HCT116 (cell line): ENCODE results near the gene CHTF8. TPM values are rescaled to one million over a fixed set of nuclear protein-coding genes. Genes with fewer than 3 reads are reported as not detected.

Source experiments
- ATAC-seq: fragments of 200-7000 bp; cut with Tn5 transposase; 2 replicates; pipeline ENCODE4 v1.9.1; 2020; ENCODE audit warnings: mild to moderate bottlenecking, moderate library complexity
- BruUV-seq: library from RNA; stranded (reverse); fragments of 400-500 nt; replicated peaks from 2 replicates; lab custom pipeline; 2021; lab: Mats Ljungman, UMichigan
- CTCF ChIA-PET: fragments of 300-600 bp; sonication (Branson Sonifier 250); formaldehyde crosslinking; loops from one replicate; lab custom pipeline; 2021; ENCODE audit warnings: antibody characterized with exemption; lab: Charles Lee
- POLR2A ChIA-PET: fragments of 300-600, 350-600 bp; sonication (Branson Sonifier 250); formaldehyde crosslinking; loops from one replicate; lab custom pipeline; 2021; ENCODE audit warnings: antibody characterized with exemption; lab: Charles Lee
- RAD21 ChIA-PET, 2 experiments: fragments of 300-600 bp; sonication (Branson Sonifier 250); formaldehyde crosslinking; loops; one replicate each; lab custom pipeline; 2023; ENCODE audit warnings: low total read pairs in 2 of 2; ENCODE audit not compliant: uncharacterized antibody in 2 of 2, unreplicated experiment in 2 of 2, low non-redundant PET in 1 of 2; lab: Charles Lee
- DNase-seq: peaks from one replicate; pipeline ENCODE4 v3.0.0-alpha.2; 2010; ENCODE audit warnings: low read depth, low spot score
- H2AFZ ChIP-seq: fragments of 200-600 bp; shearing (Covaris generic), sonication (generic); 2 replicates; pipeline ENCODE4 v1.6.1; 2017; ENCODE audit warnings: low read depth, mixed run types, mixed read lengths, antibody characterized with exemption, low read length; ENCODE audit not compliant: poor library complexity, severe bottlenecking
- H3K27ac ChIP-seq: 2 replicates; pipeline ENCODE4 v1.5.1; 2012; ENCODE audit warnings: low read depth, low read length
- H3K27me3 ChIP-seq: fragments of 200-600 bp; sonication (generic); 2 replicates; pipeline ENCODE4 v1.6.1; 2016; ENCODE audit warnings: mixed run types, low read length, mixed read lengths; ENCODE audit not compliant: insufficient read depth
- H3K36me3 ChIP-seq, 2 experiments: fragments of 200-500 bp in 1 of 2; fragments of 200-600 bp in 1 of 2; sonication (Bioruptor generic) in 1 of 2; sonication (generic) in 1 of 2; 2 replicates each; pipeline versions ENCODE4 v1.5.1 to v1.6.1; 2014 to 2016; ENCODE audit warnings: low read length in 2 of 2, inconsistent platforms in 1 of 2, mixed read lengths in 1 of 2, mixed run types in 1 of 2; ENCODE audit not compliant: insufficient read depth in 2 of 2, control insufficient read depth in 1 of 2
- H3K4me1 ChIP-seq, 2 experiments: fragments of 200-600 bp in 1 of 2; sonication (generic) in 1 of 2; 2 replicates each; pipeline versions ENCODE4 v1.5.1 to v1.6.1; 2012 to 2017; ENCODE audit warnings: low read length in 2 of 2, inconsistent platforms in 1 of 2, mild to moderate bottlenecking in 1 of 2, mixed read lengths in 1 of 2, mixed run types in 1 of 2, moderate library complexity in 1 of 2; ENCODE audit not compliant: insufficient read depth in 2 of 2, control insufficient read depth in 1 of 2
- H3K4me2 ChIP-seq: fragments of 200-600 bp; sonication (generic); 2 replicates; pipeline ENCODE4 v1.6.1; 2017; ENCODE audit warnings: mixed run types, low read length, mixed read lengths
- H3K4me3 ChIP-seq, 2 experiments: fragments of 200-600 bp in 1 of 2; sonication (generic) in 1 of 2; replicated peaks in 1 of 2; 2 replicates each; pipeline ENCODE4 v1.5.1; 2011 to 2016; ENCODE audit warnings: low read length in 2 of 2, control low read depth in 1 of 2, low read depth in 1 of 2, mild to moderate bottlenecking in 1 of 2, mixed read lengths in 1 of 2, mixed run types in 1 of 2
- H3K79me2 ChIP-seq: fragments of 200-600 bp; sonication (generic); 2 replicates; pipeline ENCODE4 v1.6.1; 2017; ENCODE audit warnings: mild to moderate bottlenecking, mixed run types, low read length, moderate library complexity, mixed read lengths; ENCODE audit not compliant: insufficient read depth
- H3K9ac ChIP-seq: fragments of 200-600 bp; sonication (generic); 2 replicates; pipeline ENCODE4 v1.6.1; 2016; ENCODE audit warnings: low read length, mixed read lengths
- H3K9me2 ChIP-seq: fragments of 200-600 bp; sonication (generic), shearing (Covaris generic); 2 replicates; pipeline ENCODE4 v1.6.1; 2017; ENCODE audit warnings: mixed run types, mild to moderate bottlenecking, moderate library complexity; ENCODE audit not compliant: insufficient read depth
- H3K9me3 ChIP-seq, 2 experiments: fragments of 200-500 bp in 1 of 2; fragments of 200-600 bp in 1 of 2; sonication (Bioruptor generic) in 1 of 2; sonication (generic) in 1 of 2; 2 replicates each; pipeline ENCODE4 v1.6.1; 2014 to 2017; ENCODE audit warnings: low read length in 2 of 2, mixed read lengths in 2 of 2, inconsistent platforms in 1 of 2, low read depth in 1 of 2, mild to moderate bottlenecking in 1 of 2, mixed run types in 1 of 2, moderate library complexity in 1 of 2; ENCODE audit not compliant: control insufficient read depth in 1 of 2, insufficient read depth in 1 of 2
- H4K20me1 ChIP-seq: fragments of 200-600 bp; sonication (generic), shearing (Covaris generic); 2 replicates; pipeline ENCODE4 v1.6.1; 2017; ENCODE audit warnings: mixed run types, mild to moderate bottlenecking, moderate library complexity; ENCODE audit not compliant: insufficient read depth
- CBX3 ChIP-seq: IDR thresholded peaks from 2 replicates; pipeline ENCODE4 v1.6.1; 2012; ENCODE audit warnings: low read depth
- CEBPB ChIP-seq: IDR thresholded peaks from 2 replicates; pipeline ENCODE4 v1.6.1; 2012; ENCODE audit warnings: low read depth
- EGR1 ChIP-seq: IDR thresholded peaks from 2 replicates; pipeline ENCODE4 v1.6.1; 2012; ENCODE audit warnings: low read depth
- ELF1 ChIP-seq: IDR thresholded peaks from 2 replicates; pipeline ENCODE4 v1.6.1; 2012; ENCODE audit warnings: low read depth, borderline replicate concordance
- EZH2phosphoT487 ChIP-seq: fragments of 200-600 bp; IDR thresholded peaks from 2 replicates; pipeline ENCODE4 v1.6.1; 2018; ENCODE audit warnings: antibody characterized with exemption, borderline replicate concordance
- FOSL1 ChIP-seq: IDR thresholded peaks from 2 replicates; pipeline ENCODE4 v1.6.1; 2012; ENCODE audit warnings: low read depth
- JUND ChIP-seq: IDR thresholded peaks from 2 replicates; pipeline ENCODE4 v1.6.1; 2012
- POLR2AphosphoS5 ChIP-seq: IDR thresholded peaks from 2 replicates; pipeline ENCODE4 v1.6.1; 2011; ENCODE audit warnings: mild to moderate bottlenecking, low read depth, low read length, moderate library complexity
- RAD21 ChIP-seq: IDR thresholded peaks from 2 replicates; pipeline ENCODE4 v1.6.1; 2012; ENCODE audit warnings: low read depth, mild to moderate bottlenecking
- SRF ChIP-seq: IDR thresholded peaks from 2 replicates; pipeline ENCODE4 v1.6.1; 2012; ENCODE audit warnings: low read depth
- TCF7L2 ChIP-seq: IDR thresholded peaks from 2 replicates; pipeline ENCODE4 v1.7.0; 2011; ENCODE audit warnings: borderline replicate concordance, inconsistent platforms; ENCODE audit not compliant: insufficient read depth, insufficient read length; ENCODE audit errors: extremely low read depth
- intact Hi-C: fragments of 100-400 bp; cut with micrococcal nuclease; formaldehyde crosslinking; loops from 2 replicates; pipeline ENCODE4 v1.10.0; 2022
- total RNA-seq: library from RNA; stranded (reverse); gene quantifications from one replicate; pipeline ENCODE4 v1.2.1, GENCODE V29; 2021; ENCODE audit not compliant: unreplicated experiment
- TF ChIP-seq, protein P1 (sequence below): IDR thresholded peaks from 2 replicates; pipeline ENCODE4 v1.6.1; 2012; ENCODE audit warnings: low read depth
- TF ChIP-seq, protein P2 (sequence below): IDR thresholded peaks from 2 replicates; pipeline ENCODE4 v1.6.1; 2011; ENCODE audit warnings: mild to moderate bottlenecking, low read length, moderate library complexity; ENCODE audit not compliant: insufficient replicate concordance; ENCODE audit errors: extremely low read depth
- TF ChIP-seq, protein P3 (sequence below): IDR thresholded peaks from 2 replicates; pipeline ENCODE4 v1.6.1; 2012
- TF ChIP-seq, protein P4 (sequence below): IDR thresholded peaks from 2 replicates; pipeline ENCODE4 v1.6.1; 2012

CHTF8 gene
- total RNA-seq, 1 experiment from 2014 or later: 184 TPM

DNA sequence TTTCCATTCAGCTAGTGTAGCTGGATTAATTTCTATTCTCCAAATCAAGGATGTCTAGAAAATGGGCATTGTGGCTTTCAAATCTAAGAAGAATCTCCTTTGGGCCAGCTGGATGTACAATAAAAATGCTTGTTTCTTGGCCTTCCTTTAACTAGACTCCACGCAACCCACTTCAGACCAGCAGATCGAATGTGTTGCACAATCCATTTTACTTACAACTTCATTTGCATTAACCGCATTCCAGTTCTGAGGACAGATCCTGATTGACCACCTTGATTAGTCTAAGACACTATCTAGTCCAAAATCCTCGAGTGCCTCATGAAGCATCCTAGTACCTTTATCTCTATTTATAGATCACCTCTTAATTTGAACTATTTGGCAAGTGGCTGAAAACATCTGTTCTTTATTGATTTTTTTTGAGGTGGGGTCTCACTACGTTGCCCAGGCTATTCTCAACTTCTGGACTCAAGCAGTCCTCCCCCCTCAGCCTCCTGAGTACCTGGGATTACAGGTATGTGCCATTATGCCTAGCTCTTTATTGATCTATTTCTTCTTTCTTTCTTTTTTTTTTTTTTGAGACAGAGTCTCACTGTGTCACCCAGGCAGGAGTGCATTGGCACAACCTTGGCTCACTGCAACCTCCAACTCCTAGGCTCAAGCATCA lies 47.2 kb downstream of the CHTF8 start (continued):
- TF ChIP-seq, protein P1, sequence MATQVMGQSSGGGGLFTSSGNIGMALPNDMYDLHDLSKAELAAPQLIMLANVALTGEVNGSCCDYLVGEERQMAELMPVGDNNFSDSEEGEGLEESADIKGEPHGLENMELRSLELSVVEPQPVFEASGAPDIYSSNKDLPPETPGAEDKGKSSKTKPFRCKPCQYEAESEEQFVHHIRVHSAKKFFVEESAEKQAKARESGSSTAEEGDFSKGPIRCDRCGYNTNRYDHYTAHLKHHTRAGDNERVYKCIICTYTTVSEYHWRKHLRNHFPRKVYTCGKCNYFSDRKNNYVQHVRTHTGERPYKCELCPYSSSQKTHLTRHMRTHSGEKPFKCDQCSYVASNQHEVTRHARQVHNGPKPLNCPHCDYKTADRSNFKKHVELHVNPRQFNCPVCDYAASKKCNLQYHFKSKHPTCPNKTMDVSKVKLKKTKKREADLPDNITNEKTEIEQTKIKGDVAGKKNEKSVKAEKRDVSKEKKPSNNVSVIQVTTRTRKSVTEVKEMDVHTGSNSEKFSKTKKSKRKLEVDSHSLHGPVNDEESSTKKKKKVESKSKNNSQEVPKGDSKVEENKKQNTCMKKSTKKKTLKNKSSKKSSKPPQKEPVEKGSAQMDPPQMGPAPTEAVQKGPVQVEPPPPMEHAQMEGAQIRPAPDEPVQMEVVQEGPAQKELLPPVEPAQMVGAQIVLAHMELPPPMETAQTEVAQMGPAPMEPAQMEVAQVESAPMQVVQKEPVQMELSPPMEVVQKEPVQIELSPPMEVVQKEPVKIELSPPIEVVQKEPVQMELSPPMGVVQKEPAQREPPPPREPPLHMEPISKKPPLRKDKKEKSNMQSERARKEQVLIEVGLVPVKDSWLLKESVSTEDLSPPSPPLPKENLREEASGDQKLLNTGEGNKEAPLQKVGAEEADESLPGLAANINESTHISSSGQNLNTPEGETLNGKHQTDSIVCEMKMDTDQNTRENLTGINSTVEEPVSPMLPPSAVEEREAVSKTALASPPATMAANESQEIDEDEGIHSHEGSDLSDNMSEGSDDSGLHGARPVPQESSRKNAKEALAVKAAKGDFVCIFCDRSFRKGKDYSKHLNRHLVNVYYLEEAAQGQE: no peak
- no peak for TF ChIP-seq JUND
- TF ChIP-seq SRF: no peak
- no peak for TF ChIP-seq EGR1
- TF ChIP-seq ELF1: no peak
- TF ChIP-seq TCF7L2: no peak

DNA sequence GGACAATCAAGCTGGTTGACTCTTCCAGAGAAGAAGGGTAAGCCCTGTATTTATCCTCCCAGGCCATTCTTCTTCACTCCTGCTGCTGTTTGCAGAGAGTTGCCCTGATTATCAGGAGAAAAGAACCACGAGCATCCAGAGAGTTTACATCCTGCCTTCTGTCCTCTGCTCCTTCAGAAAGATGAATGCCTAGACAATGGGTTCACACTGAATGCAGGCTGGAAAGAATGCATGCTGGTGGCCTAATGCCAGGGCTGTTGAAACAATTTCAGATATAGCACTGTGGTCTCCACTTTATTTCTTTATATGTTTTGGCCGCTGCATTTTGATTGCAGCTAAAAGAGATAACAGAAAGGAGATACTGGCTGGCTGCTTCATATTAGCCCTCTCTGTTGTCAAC lies 48.1 kb downstream of the CHTF8 start:
- Histone ChIP-seq H4K20me1 (no peaks in the 10 kb centered on the region), H3K9me3 (no peaks in the 10 kb centered on the region), H3K9me2 (no peaks in the 10 kb centered on the region), H3K36me3 (no peaks in the 10 kb centered on the region), H3K4me1 (peaks cover 9 to 25% of the 10 kb centered on the region in 2 experiments), H3K27me3 (no peaks in the 10 kb centered on the region), H3K27ac (no peak overlapping the region), H3K9ac (no peak overlapping the region), H2AFZ (no peak overlapping the region), H3K79me2 (no peaks in the 10 kb centered on the region), H3K4me2 (no peak overlapping the region), H3K4me3 (no peak overlapping the region)
- BruUV-seq: no TSS peak
- intact Hi-C loops: no loop called here
- CTCF ChIA-PET: interaction anchor here (1.3 kb wide), 1 partner anchor 95 kb away, joined by 3 read pairs; no protein-coding TSS in a partner anchor
- RAD21 ChIA-PET: no interaction called here
- ATAC-seq (no peak), DNase-seq (no peak)
- no peak for TF ChIP-seq CBX3
- TF ChIP-seq CEBPB: no peak
- TF ChIP-seq, protein P2, sequence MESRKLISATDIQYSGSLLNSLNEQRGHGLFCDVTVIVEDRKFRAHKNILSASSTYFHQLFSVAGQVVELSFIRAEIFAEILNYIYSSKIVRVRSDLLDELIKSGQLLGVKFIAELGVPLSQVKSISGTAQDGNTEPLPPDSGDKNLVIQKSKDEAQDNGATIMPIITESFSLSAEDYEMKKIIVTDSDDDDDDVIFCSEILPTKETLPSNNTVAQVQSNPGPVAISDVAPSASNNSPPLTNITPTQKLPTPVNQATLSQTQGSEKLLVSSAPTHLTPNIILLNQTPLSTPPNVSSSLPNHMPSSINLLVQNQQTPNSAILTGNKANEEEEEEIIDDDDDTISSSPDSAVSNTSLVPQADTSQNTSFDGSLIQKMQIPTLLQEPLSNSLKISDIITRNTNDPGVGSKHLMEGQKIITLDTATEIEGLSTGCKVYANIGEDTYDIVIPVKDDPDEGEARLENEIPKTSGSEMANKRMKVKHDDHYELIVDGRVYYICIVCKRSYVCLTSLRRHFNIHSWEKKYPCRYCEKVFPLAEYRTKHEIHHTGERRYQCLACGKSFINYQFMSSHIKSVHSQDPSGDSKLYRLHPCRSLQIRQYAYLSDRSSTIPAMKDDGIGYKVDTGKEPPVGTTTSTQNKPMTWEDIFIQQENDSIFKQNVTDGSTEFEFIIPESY: no peak
- no peak for TF ChIP-seq TCF7L2
- TF ChIP-seq POLR2AphosphoS5: no peak
- no peak for TF ChIP-seq FOSL1
- no peak for TF ChIP-seq RAD21
- TF ChIP-seq, protein P3, sequence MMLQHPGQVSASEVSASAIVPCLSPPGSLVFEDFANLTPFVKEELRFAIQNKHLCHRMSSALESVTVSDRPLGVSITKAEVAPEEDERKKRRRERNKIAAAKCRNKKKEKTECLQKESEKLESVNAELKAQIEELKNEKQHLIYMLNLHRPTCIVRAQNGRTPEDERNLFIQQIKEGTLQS: no peak
- no peak for TF ChIP-seq EZH2phosphoT487
- TF ChIP-seq, protein P4, sequence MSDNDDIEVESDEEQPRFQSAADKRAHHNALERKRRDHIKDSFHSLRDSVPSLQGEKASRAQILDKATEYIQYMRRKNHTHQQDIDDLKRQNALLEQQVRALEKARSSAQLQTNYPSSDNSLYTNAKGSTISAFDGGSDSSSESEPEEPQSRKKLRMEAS: no peak
- POLR2A ChIA-PET: no interaction called here
